Pancreas (tissue), 10 donors: Measurements from ENCODE around the gene ST6GAL2. TPM values are rescaled to one million over a fixed set of nuclear protein-coding genes. Genes with fewer than 3 reads are reported as not detected.

Experiments used
- ATAC-seq, 4 donors: fragments of 200-7000 bp; cut with Tn5 transposase; one replicate each; pipeline versions ENCODE4 v1.8.0 to v1.9.1; 2020; ENCODE audit warnings: mild to moderate bottlenecking in 4 of 4, moderate library complexity in 4 of 4
- DNase-seq, 6 donors: peaks; one replicate each; pipeline ENCODE4 v3.0.0-alpha.2; 2020
- FAIRE-seq: peaks from 2 replicates; lab custom pipeline; 2012; peaks lifted over from hg19 to GRCh38; lab: Jason Lieb, UNC
- H3K27ac ChIP-seq, 4 donors: fragments of 200-600 bp; sonication (generic); 1 replicate in 3 of 4; 2 replicates in 1 of 4; pipeline versions ENCODE4 v1.5.0 to v1.8.0; 2020
- H3K27me3 ChIP-seq, 4 donors: fragments of 200-600 bp; one replicate each; pipeline ENCODE4 v1.8.0; 2021
- H3K36me3 ChIP-seq, 3 donors: fragments of 200-600 bp; sonication (generic) in 1 of 3; one replicate each; pipeline versions ENCODE4 v1.5.0 to v1.8.0; 2020 to 2021
- H3K4me1 ChIP-seq, 3 donors: fragments of 200-600 bp; one replicate each; pipeline ENCODE4 v1.8.0; 2021
- H3K4me3 ChIP-seq, 4 donors: fragments of 200-600 bp; sonication (generic) in 2 of 4; one replicate each; pipeline versions ENCODE4 v1.5.0 to v1.8.0; 2020 to 2021
- H3K9me3 ChIP-seq, 4 donors: fragments of 200-600 bp; one replicate each; pipeline ENCODE4 v1.8.0; 2021
- WGBS, 2 donors: extraction: QIAGEN DNeasy Blood & Tissue Kit; methylation state at CpG; one replicate each; pipeline ENCODE4 v1.1.7; 2013; 5-methylcytosine and 5-hydroxymethylcytosine counted together
- intact Hi-C, 3 donors: fragments of 100-400 bp; cut with DNase I; formaldehyde crosslinking; loops; one replicate each; pipeline versions ENCODE4 v1.11.1 to v1.14.2; 2022
- polyA plus RNA-seq, 2 donors: library from polyadenylated mRNA; stranded (reverse); fragments of 200-250 nt; gene quantifications; one replicate each; pipeline ENCODE4 v1.2.3, GENCODE V29; 2013
- total RNA-seq, 6 donors: library from RNA; stranded (reverse); fragmentation: NEBNext Ultra II Directional in 4 of 6; extraction: Animal tissue kit (Norgen Biotek cat#: 25700) in 4 of 6; gene quantifications; one replicate each; pipeline versions ENCODE4 v1.2.1 to v1.2.4, GENCODE V29; 2021 to 2023
- TF ChIP-seq, protein P1 (sequence below), 4 donors: fragments of 200-600 bp; sonication (generic) in 3 of 4; IDR thresholded peaks; one replicate each; pipeline versions ENCODE4 v1.5.0 to v1.8.0; 2021; ENCODE audit warnings: antibody characterized with exemption in 4 of 4
- donor health status: healthy with polysubstance abuse.
- donor health status: DM: no; HTN: no; CAD: no; lungs with moderate emphysema.
- donor health status: DM: no; HTN: no; CAD: no.
- donor health status: control.
- donor health status: control.
- donor health status: Bipolar disorder and iron deficiency.
- donor health status: DM: yes; HTN: yes; CAD: no.
- donor health status: DM: no; HTN: no; CAD: no.
- donor health status: DM: no; HTN: no; CAD: no.
- donor health status: DM: yes; HTN: yes; CAD: no.

The ST6GAL2 gene
- total and polyA plus RNA-seq, 8 donors, result 0.04 to 1.0 (median 0.09) TPM; not detected in 2

DNA sequence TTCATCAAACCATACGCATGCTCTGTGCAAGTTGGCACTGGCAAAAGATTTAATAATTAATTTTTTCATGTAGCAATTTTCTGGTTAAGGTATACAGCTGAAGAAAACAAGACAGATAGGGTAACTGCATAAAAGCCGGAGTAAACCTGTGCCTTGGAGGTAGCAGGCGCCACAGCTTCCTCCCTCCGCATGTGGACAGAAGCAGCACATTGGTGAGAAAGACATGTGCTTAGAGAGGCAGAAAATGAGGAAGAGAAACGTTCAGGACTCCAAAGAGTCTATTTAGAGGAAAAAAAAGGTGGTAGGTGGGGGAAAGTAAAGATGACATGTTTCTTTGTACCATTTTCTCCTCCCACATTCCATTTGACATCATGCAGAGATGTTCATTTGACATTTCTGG, 9.3 kb downstream of the ST6GAL2 start:
- ATAC-seq (no peak), DNase-seq (no peak), FAIRE-seq (no peak)
- intact Hi-C loops, result no loop called here
- Histone ChIP-seq H3K4me1 (no peaks in the 10 kb centered on the region), H3K27me3 (no peaks in the 10 kb centered on the region), H3K27ac (no peak overlapping the region), H3K36me3 (no peaks in the 10 kb centered on the region), H3K4me3 (no peak overlapping the region), H3K9me3 (no peaks in the 10 kb centered on the region)
- TF ChIP-seq, protein P1, sequence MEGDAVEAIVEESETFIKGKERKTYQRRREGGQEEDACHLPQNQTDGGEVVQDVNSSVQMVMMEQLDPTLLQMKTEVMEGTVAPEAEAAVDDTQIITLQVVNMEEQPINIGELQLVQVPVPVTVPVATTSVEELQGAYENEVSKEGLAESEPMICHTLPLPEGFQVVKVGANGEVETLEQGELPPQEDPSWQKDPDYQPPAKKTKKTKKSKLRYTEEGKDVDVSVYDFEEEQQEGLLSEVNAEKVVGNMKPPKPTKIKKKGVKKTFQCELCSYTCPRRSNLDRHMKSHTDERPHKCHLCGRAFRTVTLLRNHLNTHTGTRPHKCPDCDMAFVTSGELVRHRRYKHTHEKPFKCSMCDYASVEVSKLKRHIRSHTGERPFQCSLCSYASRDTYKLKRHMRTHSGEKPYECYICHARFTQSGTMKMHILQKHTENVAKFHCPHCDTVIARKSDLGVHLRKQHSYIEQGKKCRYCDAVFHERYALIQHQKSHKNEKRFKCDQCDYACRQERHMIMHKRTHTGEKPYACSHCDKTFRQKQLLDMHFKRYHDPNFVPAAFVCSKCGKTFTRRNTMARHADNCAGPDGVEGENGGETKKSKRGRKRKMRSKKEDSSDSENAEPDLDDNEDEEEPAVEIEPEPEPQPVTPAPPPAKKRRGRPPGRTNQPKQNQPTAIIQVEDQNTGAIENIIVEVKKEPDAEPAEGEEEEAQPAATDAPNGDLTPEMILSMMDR (IDR thresholded peaks at IDR 0.05), result no peak
- WGBS, 2 donors, result 67% methylated on average over 5 of the region's 5 CpGs

DNA sequence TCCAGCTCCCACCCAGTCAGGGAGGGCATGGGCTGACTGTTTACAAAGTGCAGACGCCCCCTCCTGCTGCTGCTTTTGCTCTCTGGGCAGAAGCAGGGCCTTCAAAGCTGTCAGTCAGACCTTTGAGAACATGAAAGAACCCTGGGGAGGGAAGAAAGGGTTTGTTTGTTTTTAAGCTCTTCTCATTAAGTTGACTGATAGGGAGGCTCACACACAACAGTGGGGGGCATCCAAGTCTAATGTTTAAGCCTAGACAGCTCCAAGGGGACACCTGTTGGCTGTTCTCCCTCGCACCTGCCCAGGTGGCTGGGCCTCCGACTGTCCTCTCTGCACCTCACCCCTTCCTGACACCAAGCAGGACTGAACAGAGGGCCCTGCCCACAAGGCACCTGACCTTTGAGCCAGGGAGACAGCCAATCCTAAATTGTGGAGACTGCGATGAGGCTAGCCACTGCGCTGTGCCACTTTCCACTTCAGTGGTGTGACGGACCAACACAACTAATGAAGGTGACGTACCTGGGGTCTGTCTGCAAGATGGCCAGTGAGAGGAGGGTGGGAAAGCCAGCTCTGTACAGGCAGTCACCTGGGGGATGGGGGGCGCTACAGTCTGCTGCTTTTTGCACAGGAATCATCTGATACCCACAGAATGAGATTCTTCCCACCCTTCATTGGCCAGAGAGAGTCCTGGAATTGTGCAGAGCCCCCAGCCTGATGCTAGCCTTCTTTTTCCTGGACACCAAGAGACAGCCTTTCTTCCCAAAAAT, 16.3 kb downstream of the ST6GAL2 start:
- FAIRE-seq (no peak), ATAC-seq (no peak), DNase-seq (no peak)
- WGBS, 2 donors, result 78 to 79% methylated on average over 8 of the region's 8 CpGs
- Histone ChIP-seq H3K36me3 (no peaks in the 10 kb centered on the region), H3K9me3 (no peaks in the 10 kb centered on the region), H3K27ac (no peak overlapping the region), H3K27me3 (no peaks in the 10 kb centered on the region), H3K4me1 (no peaks in the 10 kb centered on the region), H3K4me3 (no peak overlapping the region)
- TF ChIP-seq, protein P1 (IDR thresholded peaks at IDR 0.05), result no peak
- intact Hi-C loops, result no loop called here

DNA sequence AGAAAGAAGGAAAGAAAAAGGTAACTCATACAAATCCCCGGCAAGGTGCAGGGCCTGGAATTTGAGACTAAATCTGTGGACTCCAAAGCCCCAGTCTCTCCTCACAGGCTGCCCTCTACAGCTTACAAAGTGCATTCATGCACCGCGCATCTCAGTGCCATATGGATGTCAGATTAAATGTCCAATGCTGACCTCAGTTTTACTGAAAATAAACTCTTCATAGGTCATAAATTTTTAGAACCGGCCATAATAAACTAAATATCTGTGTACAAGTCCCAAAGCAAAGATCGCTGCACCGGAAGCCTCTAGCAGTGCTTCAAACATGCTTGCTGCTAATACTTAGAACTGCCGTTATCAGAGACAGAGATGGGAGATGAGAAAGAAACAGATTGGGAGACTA, 17.7 kb downstream of the ST6GAL2 start:
- DNase-seq, result no peak

DNA sequence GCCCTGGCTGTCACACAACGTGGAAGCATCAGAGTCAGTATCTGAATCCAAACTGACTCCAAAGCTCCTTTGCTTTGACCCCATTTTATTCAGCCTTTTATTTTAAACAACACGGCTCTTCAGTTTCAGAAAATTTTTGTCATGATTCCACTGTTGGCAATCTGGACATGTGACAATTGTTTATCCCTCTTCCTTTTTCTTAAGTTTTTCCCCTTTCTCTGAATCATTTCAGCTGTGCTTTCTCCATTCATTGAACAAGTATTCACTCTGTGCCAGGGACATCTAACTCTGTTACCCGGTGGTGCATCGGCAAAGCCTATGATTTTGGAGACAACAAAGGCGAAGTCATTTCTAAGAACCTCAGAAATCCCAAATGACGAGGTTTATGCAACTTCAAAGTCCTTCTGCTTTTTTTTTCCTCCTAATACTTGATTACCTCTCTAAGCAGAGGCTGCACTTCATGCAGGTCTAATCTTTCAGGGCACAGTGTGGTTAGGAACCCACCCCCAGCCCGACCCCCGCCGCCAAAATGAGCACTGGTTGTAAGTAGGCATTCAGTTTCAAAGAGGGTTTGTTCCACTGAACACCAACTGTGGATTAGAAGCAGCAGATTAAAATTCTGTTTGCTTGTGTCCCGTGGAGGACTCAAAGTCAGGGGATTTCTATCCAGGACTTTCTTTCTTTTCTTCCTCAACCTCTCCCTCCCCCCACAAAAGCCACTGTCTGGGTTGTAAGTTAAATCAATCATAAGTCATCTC, 18.6 kb downstream of the ST6GAL2 start:
- TF ChIP-seq, protein P1 (IDR thresholded peaks at IDR 0.05), result no peak
- Histone ChIP-seq H3K4me1 (no peaks in the 10 kb centered on the region), H3K36me3 (no peaks in the 10 kb centered on the region), H3K9me3 (no peaks in the 10 kb centered on the region), H3K27me3 (no peaks in the 10 kb centered on the region), H3K4me3 (no peak overlapping the region), H3K27ac (no peak overlapping the region)
- DNase-seq (no peak), FAIRE-seq (no peak), ATAC-seq (no peak)
- 60 to 71% methylated on average over 10 of the region's 10 CpGs for WGBS, 2 donors
- intact Hi-C loops, result no loop called here

More for the DNA sequence above, 17.7 kb downstream of the ST6GAL2 start:
- WGBS, 2 donors, result 47 to 55% methylated on average over 7 of the region's 7 CpGs
- TF ChIP-seq, protein P1 (IDR thresholded peaks at IDR 0.05), result peak in 1 of 4 donors; percentile 8
- Histone ChIP-seq H3K27me3 (no peaks in the 10 kb centered on the region), H3K4me3 (no peak overlapping the region), H3K27ac (no peak overlapping the region), H3K9me3 (no peaks in the 10 kb centered on the region), H3K4me1 (no peaks in the 10 kb centered on the region), H3K36me3 (no peaks in the 10 kb centered on the region)
- FAIRE-seq (no peak), ATAC-seq (no peak)
- intact Hi-C loops, result no loop called here
